Upper lobe of left lung (tissue), 6 donors: ENCODE data around the gene AFTPH. TPM values are rescaled to one million over a fixed set of nuclear protein-coding genes. Genes with fewer than 3 reads are reported as not detected.

Experiments used
- ATAC-seq, 2 donors: fragments of 200-7000 bp; cut with Tn5 transposase; one replicate each; pipeline ENCODE4 v1.9.1; 2022; ENCODE audit warnings: mild to moderate bottlenecking in 2 of 2, moderate library complexity in 2 of 2; ENCODE audit not compliant: low FRiP score in 2 of 2
- DNase-seq, 2 donors: peaks; one replicate each; pipeline ENCODE4 v3.0.0-alpha.2; 2019 to 2020
- H3K27ac ChIP-seq, 4 donors: fragments of 200-600 bp; sonication (generic); one replicate each; pipeline ENCODE4 v1.5.1; 2016 to 2019
- H3K27me3 ChIP-seq, 4 donors: fragments of 200-600 bp; sonication (generic); one replicate each; pipeline ENCODE4 v1.5.1; 2017 to 2019
- H3K36me3 ChIP-seq, 4 donors: fragments of 200-600 bp; sonication (generic); one replicate each; pipeline ENCODE4 v1.5.1; 2016 to 2019
- H3K4me1 ChIP-seq, 4 donors: fragments of 200-600 bp; sonication (generic); one replicate each; pipeline ENCODE4 v1.5.1; 2018 to 2019
- H3K4me3 ChIP-seq, 4 donors: fragments of 200-600 bp; sonication (generic); one replicate each; pipeline ENCODE4 v1.5.1; 2017 to 2019; ENCODE audit warnings: mild to moderate bottlenecking in 2 of 4, moderate library complexity in 1 of 4
- H3K9me3 ChIP-seq, 4 donors: fragments of 200-600 bp; sonication (generic); one replicate each; pipeline ENCODE4 v1.5.1; 2018 to 2019
- EP300 ChIP-seq, 4 donors: sonication (generic); formaldehyde crosslinking; IDR thresholded peaks; one replicate each; pipeline ENCODE4 v1.5.1; 2017; ENCODE audit warnings: antibody characterized with exemption in 4 of 4, control low read depth in 2 of 4
- POLR2A ChIP-seq, 4 donors: fragments of 450-650 bp; IDR thresholded peaks; one replicate each; pipeline ENCODE4 v1.5.1; 2016 to 2017; ENCODE audit warnings: antibody characterized with exemption in 4 of 4, mild to moderate bottlenecking in 2 of 4
- POLR2AphosphoS5 ChIP-seq, 2 donors: sonication (generic); formaldehyde crosslinking; IDR thresholded peaks; one replicate each; pipeline ENCODE4 v1.5.1; 2017; ENCODE audit warnings: antibody characterized with exemption in 2 of 2
- WGBS, 2 donors: methylation state at CpG; one replicate each; pipeline ENCODE4 v1.1.5; 2017 to 2018; 5-methylcytosine and 5-hydroxymethylcytosine counted together
- total RNA-seq, 6 donors: library from RNA; depleted of rRNA in 4 of 6; stranded (reverse); fragments of >200 nt in 4 of 6; gene quantifications; one replicate each; pipeline versions ENCODE4 v1.1.0 to v1.2.1, GENCODE V29; 2016 to 2021
- TF ChIP-seq, protein P1 (sequence below), 6 experiments: fragments of 450-650 bp in 4 of 6; fragments of 200-600 bp in 2 of 6; sonication (generic) in 2 of 6; IDR thresholded peaks; one replicate each; pipeline ENCODE4 v1.5.1; 2016 to 2019; ENCODE audit warnings: antibody characterized with exemption in 6 of 6
- donor health status: DM: no; HTN: no; CAD: no; lungs with moderate emphysema.
- donor health status: DM: no; HTN: yes; CAD: no; lungs with severe emphysema.

AFTPH gene
- total RNA-seq, 6 donors from 2014 or later: 21.5 to 72.9 (median 35.4) TPM

DNA sequence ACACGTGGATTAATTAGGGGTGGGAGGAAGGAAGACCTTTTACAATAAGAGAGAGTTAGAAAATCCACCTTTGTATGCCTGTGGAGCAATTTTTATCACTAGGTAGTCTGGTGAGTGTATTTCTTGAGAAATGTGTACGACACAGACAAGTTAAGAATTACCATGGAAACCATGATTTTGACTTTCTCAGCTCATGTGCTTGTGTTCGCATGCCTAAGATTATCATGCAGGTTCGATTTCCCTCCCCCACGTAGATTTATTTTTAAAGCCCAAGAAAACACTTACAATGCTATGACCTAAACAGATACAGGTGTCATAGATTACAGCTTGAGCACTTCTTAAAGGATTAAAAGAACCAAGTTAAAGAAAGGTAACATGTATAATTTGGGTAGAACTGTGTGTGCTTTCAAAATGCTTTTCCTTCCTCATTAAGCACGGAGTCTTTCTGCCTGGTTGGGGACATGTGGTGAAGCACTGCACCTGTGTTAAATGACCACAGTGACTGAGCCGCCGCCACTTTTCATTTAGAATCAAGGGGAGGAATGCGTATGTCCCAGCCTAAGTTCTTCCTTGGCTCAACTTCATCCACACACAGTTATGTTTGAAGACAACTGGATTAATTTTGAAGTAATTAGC lies 113.0 kb downstream of the AFTPH start:
- peak in 1 of 2 donors; percentile 39 for ATAC-seq
- H3K27ac ChIP-seq: peak overlapping the region in 1 of 4 donors; percentile 14
- no peak for TF ChIP-seq EP300 (IDR thresholded peaks at IDR 0.05)
- TF ChIP-seq POLR2A (IDR thresholded peaks at IDR 0.05): no peak
- TF ChIP-seq POLR2AphosphoS5 (IDR thresholded peaks at IDR 0.05): no peak
- TF ChIP-seq, protein P1, sequence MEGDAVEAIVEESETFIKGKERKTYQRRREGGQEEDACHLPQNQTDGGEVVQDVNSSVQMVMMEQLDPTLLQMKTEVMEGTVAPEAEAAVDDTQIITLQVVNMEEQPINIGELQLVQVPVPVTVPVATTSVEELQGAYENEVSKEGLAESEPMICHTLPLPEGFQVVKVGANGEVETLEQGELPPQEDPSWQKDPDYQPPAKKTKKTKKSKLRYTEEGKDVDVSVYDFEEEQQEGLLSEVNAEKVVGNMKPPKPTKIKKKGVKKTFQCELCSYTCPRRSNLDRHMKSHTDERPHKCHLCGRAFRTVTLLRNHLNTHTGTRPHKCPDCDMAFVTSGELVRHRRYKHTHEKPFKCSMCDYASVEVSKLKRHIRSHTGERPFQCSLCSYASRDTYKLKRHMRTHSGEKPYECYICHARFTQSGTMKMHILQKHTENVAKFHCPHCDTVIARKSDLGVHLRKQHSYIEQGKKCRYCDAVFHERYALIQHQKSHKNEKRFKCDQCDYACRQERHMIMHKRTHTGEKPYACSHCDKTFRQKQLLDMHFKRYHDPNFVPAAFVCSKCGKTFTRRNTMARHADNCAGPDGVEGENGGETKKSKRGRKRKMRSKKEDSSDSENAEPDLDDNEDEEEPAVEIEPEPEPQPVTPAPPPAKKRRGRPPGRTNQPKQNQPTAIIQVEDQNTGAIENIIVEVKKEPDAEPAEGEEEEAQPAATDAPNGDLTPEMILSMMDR (IDR thresholded peaks at IDR 0.05): no peak
- no peaks in the 10 kb centered on the region for H3K9me3 ChIP-seq
- no peaks in the 10 kb centered on the region for H3K27me3 ChIP-seq
- DNase-seq: no peak
- peaks cover 0 to 26% (median 13%) of the 10 kb centered on the region in 4 donors for H3K36me3 ChIP-seq
- peaks cover 24 to 52% (median 29%) of the 10 kb centered on the region in 4 donors for H3K4me1 ChIP-seq
- H3K4me3 ChIP-seq: no peak overlapping the region
- 62 to 64% methylated on average over 9 of the region's 9 CpGs for WGBS, 2 donors

DNA sequence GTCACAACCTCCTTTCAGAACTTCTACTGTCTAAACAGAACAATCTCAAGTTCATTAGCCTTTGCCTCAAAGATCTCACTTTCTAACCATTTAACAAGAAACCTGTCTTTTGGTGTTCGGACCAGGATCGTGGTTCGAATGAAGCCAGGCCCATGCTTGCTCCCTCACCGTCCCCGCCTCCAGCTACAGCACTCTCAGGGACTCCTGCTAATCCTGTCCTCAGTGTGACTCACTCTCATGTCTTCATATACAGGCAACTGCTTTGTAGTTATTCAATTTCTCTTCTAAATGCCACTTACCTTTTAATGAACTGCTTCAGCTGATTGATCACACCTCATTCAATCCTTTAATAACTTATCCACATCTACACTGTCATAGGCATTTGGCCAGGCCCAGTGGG lies 113.8 kb downstream of the AFTPH start:
- Histone ChIP-seq H3K4me1 (peaks cover 26 to 53% (median 30%) of the 10 kb centered on the region in 4 donors), H3K4me3 (no peak overlapping the region), H3K36me3 (peaks cover 0 to 26% (median 13%) of the 10 kb centered on the region in 4 donors), H3K27ac (peak overlapping the region in 1 of 4 donors; percentile 14), H3K9me3 (no peaks in the 10 kb centered on the region), H3K27me3 (no peaks in the 10 kb centered on the region)
- WGBS, 2 donors: 94 to 97% methylated on average over 5 of the region's 5 CpGs
- ATAC-seq (no peak), DNase-seq (no peak)
- no peak for TF ChIP-seq POLR2AphosphoS5 (IDR thresholded peaks at IDR 0.05)
- no peak for TF ChIP-seq POLR2A (IDR thresholded peaks at IDR 0.05)
- TF ChIP-seq EP300 (IDR thresholded peaks at IDR 0.05): no peak
- TF ChIP-seq, protein P1 (IDR thresholded peaks at IDR 0.05): no peak

DNA sequence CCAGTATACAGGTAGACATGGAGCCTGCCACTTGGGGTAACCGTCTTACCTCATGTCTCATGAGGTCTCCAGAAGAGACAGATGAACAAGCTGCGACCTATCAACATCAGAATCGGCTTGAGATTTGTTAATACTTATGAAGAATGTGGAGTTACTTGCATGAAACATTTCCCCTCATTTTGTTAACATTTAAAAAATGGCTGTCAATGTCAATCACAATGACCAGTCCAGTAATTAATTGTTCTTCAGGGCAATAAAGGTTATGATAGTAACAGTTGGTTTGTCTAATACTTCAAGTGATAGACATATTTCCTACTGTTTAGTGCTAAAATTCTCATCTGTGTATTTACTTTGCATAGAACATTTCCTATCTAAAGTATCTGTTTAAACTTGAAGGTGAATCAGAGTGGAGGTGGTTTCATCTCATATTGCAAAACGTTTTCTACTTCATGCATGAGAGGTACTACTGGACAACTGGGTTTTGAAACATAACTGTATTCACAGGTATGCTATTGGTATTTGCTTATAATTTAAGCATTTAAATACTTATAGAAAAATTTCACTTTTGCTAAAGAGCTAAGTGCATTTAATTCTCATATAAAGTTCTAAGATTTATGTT lies 114.5 kb downstream of the AFTPH start:
- H3K4me1 ChIP-seq: peaks cover 31 to 59% (median 32%) of the 10 kb centered on the region in 4 donors
- no peak for ATAC-seq

DNA sequence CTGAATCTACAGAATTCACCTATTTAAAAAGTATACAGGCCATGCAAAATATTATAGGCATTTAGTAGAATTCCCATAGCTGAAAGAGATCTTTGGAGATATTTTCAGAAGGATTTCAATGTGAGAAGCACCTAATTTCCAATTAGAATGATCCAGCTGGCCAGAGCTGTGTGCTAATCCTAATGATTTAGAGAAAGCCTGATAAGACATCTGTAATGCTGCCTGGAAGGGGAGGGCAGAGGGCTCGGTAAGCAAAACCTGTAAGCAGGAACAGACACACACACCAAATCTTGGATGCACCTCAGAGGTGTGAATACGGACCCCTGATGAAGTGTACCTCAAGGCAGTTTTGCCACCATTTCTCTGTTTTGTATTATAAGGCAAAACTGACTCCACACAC lies 115.6 kb downstream of the AFTPH start:
- Histone ChIP-seq H3K4me3 (no peak overlapping the region), H3K36me3 (peaks cover 0 to 14% (median 9%) of the 10 kb centered on the region in 4 donors), H3K27me3 (no peaks in the 10 kb centered on the region), H3K27ac (no peak overlapping the region), H3K4me1 (peaks cover 35 to 60% (median 39%) of the 10 kb centered on the region in 4 donors), H3K9me3 (no peaks in the 10 kb centered on the region)
- DNase-seq (no peak), ATAC-seq (no peak)
- WGBS, 2 donors: 44 to 75% methylated on average over 2 of the region's 2 CpGs
- no peak for TF ChIP-seq EP300 (IDR thresholded peaks at IDR 0.05)
- TF ChIP-seq, protein P1 (IDR thresholded peaks at IDR 0.05): no peak
- TF ChIP-seq POLR2A (IDR thresholded peaks at IDR 0.05): no peak
- no peak for TF ChIP-seq POLR2AphosphoS5 (IDR thresholded peaks at IDR 0.05)

More for the DNA sequence above, 114.5 kb downstream of the AFTPH start:
- Histone ChIP-seq H3K4me3 (no peak overlapping the region), H3K27me3 (no peaks in the 10 kb centered on the region), H3K36me3 (peaks cover 0 to 24% (median 13%) of the 10 kb centered on the region in 4 donors), H3K9me3 (no peaks in the 10 kb centered on the region), H3K27ac (no peak overlapping the region)
- TF ChIP-seq, protein P1 (IDR thresholded peaks at IDR 0.05): no peak
- no peak for TF ChIP-seq POLR2AphosphoS5 (IDR thresholded peaks at IDR 0.05)
- no peak for TF ChIP-seq EP300 (IDR thresholded peaks at IDR 0.05)
- WGBS, 2 donors: 76 to 83% methylated on average over 4 of the region's 4 CpGs
- no peak for DNase-seq
